GM21526 (cell line): Measurements from ENCODE around the gene CLCA1.

ENCODE experiments used
- ATAC-seq: cut with Tn5 transposase; IDR thresholded peaks from one replicate; pipeline ENCODE4 v1.9.1; 2021; ENCODE audit warnings: moderate library complexity; ENCODE audit not compliant: unreplicated experiment, low FRiP score

Gene CLCA1

GRCh38 chr1:86468501-86468977 lies at the start of gene CLCA1:
Gene CLCA1 (plus strand): TSS chr1:86468927. CDS start chr1:86468972, 45 bp downstream.
- ATAC-seq = no peak

- peak; percentile 90 for ATAC-seq
Observed at GRCh38 chr1:86419277-86419903, 49.3 kb upstream of the CLCA1 start.

GRCh38 chr1:86421601-86422280 lies 47.0 kb upstream of the CLCA1 start:
- no peak for ATAC-seq

- ATAC-seq = no peak
Observed at GRCh38 chr1:86423473-86423872, 45.3 kb upstream of the CLCA1 start.

GRCh38 chr1:86423873-86424272 lies 44.9 kb upstream of the CLCA1 start, which contains the start of gene CLCA2:
Gene CLCA2 (plus strand): TSS chr1:86424171. CDS start chr1:86424248, 77 bp downstream.
- ATAC-seq = no peak

- no peak for ATAC-seq
Observed at GRCh38 chr1:86429122-86429725, 39.5 kb upstream of the CLCA1 start.

GRCh38 chr1:86429835-86430234 lies 38.9 kb upstream of the CLCA1 start:
- ATAC-seq = no peak

GRCh38 chr1:86430376-86430775 lies 38.4 kb upstream of the CLCA1 start:
- no peak for ATAC-seq

- no peak for ATAC-seq
Observed at GRCh38 chr1:86434059-86434458, 34.7 kb upstream of the CLCA1 start.

- ATAC-seq = no peak
Observed at GRCh38 chr1:86435327-86435726, 33.4 kb upstream of the CLCA1 start.

- no peak for ATAC-seq
Observed at GRCh38 chr1:86436041-86436440, 32.7 kb upstream of the CLCA1 start.

GRCh38 chr1:86441581-86441980 lies 27.1 kb upstream of the CLCA1 start:
- no peak for ATAC-seq

GRCh38 chr1:86441997-86442396 lies 26.7 kb upstream of the CLCA1 start:
- ATAC-seq = no peak

- ATAC-seq = no peak
Observed at GRCh38 chr1:86445919-86446318, 22.8 kb upstream of the CLCA1 start.

GRCh38 chr1:86447198-86447790 lies 21.4 kb upstream of the CLCA1 start:
- ATAC-seq = no peak

- no peak for ATAC-seq
Observed at GRCh38 chr1:86448670-86449069, 20.1 kb upstream of the CLCA1 start.

GRCh38 chr1:86449103-86449502 lies 19.6 kb upstream of the CLCA1 start:
- no peak for ATAC-seq

GRCh38 chr1:86450847-86451246 lies 17.9 kb upstream of the CLCA1 start:
- ATAC-seq = no peak

- ATAC-seq = no peak
Observed at GRCh38 chr1:86453664-86454063, 15.1 kb upstream of the CLCA1 start.

GRCh38 chr1:86455073-86455472 lies 13.7 kb upstream of the CLCA1 start:
- no peak for ATAC-seq

- no peak for ATAC-seq
Observed at GRCh38 chr1:86460998-86461397, 7.7 kb upstream of the CLCA1 start.
